DMS114 treated with DMSO at 0.1 percent for 48 hours (cell line): ENCODE data around the gene MORN4.
A peak's percentile ranks its signal among the peaks of the same experiment; 100 is the strongest.

Experiments used
- DNase-seq: peaks from one replicate; lab custom pipeline; 2025; ENCODE audit not compliant: unreplicated experiment; lab: John Stamatoyannopoulos, UW

The MORN4 gene

DNA sequence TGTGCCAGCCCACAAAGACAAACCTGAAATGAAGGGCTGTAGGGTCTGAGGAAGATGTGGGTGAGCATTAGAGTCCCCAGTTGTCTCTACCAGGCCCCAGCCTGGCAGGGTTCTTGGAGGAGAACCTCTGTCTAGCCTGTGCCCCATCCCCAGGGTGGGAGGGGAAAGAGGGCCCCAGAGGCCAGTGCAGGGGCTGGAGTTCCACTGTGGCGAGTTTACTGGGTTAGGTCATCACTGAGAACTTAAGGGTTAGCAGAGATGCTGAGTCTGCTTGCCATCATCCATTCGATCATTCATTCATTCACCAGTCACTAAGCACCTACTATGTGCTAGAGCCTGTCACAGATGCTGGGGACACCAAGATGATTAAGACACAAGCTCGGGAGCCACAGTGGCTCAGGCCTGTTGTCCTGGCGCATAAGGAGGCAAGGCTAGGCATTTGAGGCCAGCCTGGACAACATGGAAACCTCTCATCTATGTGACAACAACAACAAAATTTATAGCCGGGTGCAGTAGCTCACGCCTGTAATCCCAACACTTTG lies 58.1 kb downstream of the MORN4 start:
- DNase-seq: no peak

DNA sequence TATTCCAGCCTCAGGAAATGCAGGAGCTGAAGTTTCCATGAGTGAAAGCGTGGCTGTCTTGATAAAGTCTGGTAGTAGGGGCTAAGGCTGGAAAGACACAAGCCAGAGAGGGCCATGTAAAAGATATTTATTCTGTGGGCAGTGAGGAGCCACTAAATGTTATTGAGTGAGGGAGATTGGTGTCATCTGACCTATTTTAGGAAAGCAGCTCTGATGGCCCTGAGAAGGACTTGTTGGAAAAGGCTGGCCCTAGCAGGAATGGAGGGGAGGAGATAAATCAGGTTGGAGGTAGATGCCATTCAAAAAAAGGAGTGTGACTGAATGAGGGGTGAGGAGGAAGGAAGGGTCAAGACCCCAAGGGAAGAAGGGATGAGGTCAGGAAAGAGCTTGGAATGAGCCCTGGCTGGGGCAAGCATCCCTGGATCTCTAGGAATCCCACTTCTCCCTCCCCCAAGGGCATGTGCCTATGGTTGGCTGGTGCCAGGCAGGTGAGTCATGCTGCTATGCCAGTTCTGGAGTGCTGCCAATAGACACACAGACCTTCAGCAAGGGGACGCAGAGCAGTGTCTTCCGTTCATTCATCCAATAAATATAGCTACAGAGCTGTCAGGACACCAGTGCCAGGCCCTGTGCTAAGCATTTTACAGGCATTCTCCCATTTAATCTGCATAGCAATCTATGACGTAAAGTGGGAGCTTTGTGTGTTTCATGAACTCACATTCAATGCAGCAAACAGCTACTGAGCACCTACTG lies 58.8 kb downstream of the MORN4 start:
- no peak for DNase-seq

GRCh38 chr10:97573672-97574071 lies 59.6 kb downstream of the MORN4 start:
- DNase-seq: no peak

DNA sequence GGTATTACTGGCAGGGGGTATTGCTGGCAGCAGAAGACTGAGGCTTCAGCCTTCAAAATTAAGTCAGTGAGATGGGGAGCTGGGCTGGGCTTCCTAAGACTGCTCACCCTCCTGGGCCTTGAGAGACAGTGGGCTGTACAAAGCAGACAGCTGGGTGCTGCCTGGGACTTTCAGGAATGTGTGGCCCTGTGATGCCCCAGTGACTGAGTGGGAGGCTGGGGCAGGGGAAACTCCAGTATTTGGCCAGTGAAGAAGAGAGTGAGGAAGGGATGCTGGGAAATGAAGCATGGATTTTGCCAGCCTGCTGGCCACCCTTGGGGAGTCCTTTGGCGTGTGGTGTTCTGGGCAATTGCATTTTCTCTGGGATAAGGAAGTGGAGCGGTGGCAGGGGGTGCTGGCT lies 60.3 kb downstream of the MORN4 start:
- no peak for DNase-seq

DNA sequence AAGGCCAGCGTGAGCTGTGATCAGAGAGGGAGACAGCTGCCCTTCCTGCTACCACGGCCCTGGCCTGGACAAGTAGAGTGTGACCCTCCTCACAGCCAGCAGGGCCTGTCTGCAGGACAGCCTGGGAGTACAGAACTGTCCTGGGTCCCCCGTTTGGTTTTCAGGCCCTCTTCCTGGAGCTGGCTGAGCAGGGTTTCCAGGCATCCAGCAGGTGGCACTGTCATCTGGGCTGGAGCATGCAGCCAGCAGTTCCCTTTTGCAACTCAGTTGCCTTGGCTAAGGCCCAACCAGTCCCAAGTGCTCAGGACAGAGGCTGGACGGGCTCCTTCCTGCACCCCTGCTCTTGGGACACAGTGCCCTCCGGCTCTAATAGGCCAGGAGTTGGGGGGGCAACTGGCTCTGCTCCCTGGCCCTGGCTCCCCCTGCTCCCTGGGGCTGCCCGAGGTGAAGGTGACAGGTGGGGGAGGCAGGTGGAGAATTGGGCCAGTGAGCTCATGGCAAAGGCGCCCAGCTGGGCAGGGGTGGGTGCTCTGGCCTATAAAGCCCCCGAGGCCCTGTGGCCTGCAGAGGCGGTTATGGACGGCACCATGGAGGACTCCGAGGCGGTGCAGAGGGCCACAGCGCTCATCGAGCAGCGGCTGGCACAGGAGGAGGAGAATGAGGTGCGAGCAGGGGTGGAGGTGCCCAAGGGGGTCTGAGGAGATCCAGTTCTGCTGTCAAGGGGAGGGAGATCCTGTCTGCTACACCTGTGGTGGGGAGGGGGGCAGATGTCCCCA lies 60.9 kb downstream of the MORN4 start, which contains the start of gene ANKRD2:
Gene ANKRD2, plus strand, starts transcription at position 566 of the 776 bp plus-strand sequence. Its CDS starts 10 bp downstream, at position 576.
- peak; percentile 63 for DNase-seq

DNA sequence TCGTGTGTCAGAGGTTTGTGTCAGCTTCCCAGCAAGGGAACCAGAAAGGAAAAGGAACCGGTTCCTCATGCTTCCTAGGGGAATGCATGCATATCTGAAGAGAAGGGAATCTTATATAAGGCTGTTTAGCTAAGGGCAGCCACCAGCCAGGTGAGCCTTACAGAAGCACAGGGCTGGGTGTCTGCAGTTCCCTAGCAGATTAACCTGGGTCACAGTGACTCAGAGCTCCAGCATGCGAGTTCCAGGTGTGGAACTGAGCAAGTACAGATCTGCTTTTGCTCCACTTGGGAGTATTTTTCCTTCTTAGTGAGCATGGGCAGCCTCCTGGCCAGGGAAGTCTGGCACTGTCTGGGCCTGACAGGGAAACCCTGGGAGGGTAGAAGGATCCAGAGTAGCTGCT lies 61.7 kb downstream of the MORN4 start:
- DNase-seq: no peak

GRCh38 chr10:97570789-97571471 lies 62.4 kb downstream of the MORN4 start:
- no peak for DNase-seq

- no peak for DNase-seq
Measured at GRCh38 chr10:97570146-97570788, 63.0 kb downstream of the MORN4 start.

GRCh38 chr10:97567891-97568290 lies 65.4 kb downstream of the MORN4 start:
- DNase-seq: no peak

GRCh38 chr10:97566336-97566996 lies 66.8 kb downstream of the MORN4 start:
- DNase-seq: no peak

GRCh38 chr10:97564776-97565175 lies 68.5 kb downstream of the MORN4 start:
- no peak for DNase-seq
